ENCODE results near the gene WNK2.

WNK2 gene

GRCh38 chr9:93200989-93201334 lies 17.0 kb downstream of the WNK2 start:
- no peaks in the 10 kb centered on the region for H3K27me3 ChIP-seq (ENCODE audit: control insufficient read depth, insufficient read depth, low read length)
- H3K4me1 ChIP-seq (ENCODE audit: control insufficient read depth, insufficient read depth, low read length), result peaks cover 34% of the 10 kb centered on the region
- H3K36me3 ChIP-seq (ENCODE audit: control insufficient read depth, insufficient read depth, low read length), result no peaks in the 10 kb centered on the region
- no peak overlapping the region for H3K9ac ChIP-seq (ENCODE audit: low read length)
- H3K4me3 ChIP-seq (ENCODE audit: low read length), result no peak overlapping the region
- H3K9me3 ChIP-seq (ENCODE audit: control insufficient read depth, low read length), result no peaks in the 10 kb centered on the region

- Histone ChIP-seq H3K9ac (ENCODE audit: low read length) (no peak overlapping the region), H3K4me3 (ENCODE audit: low read length) (no peak overlapping the region)
Measured at GRCh38 chr9:93203026-93203717, 19.2 kb downstream of the WNK2 start.

GRCh38 chr9:93203718-93204469 lies 20.0 kb downstream of the WNK2 start:
- peaks cover 42% of the 10 kb centered on the region for H3K4me1 ChIP-seq (ENCODE audit: control insufficient read depth, insufficient read depth, low read length)
- no peak overlapping the region for H3K4me3 ChIP-seq (ENCODE audit: low read length)
- H3K27me3 ChIP-seq (ENCODE audit: control insufficient read depth, insufficient read depth, low read length), result no peaks in the 10 kb centered on the region
- no peaks in the 10 kb centered on the region for H3K36me3 ChIP-seq (ENCODE audit: control insufficient read depth, insufficient read depth, low read length)
- no peaks in the 10 kb centered on the region for H3K9me3 ChIP-seq (ENCODE audit: control insufficient read depth, low read length)
- H3K9ac ChIP-seq (ENCODE audit: low read length), result no peak overlapping the region

More at GRCh38 chr9:93203026-93203717, 19.2 kb downstream of the WNK2 start:
- H3K4me1 ChIP-seq (ENCODE audit: control insufficient read depth, insufficient read depth, low read length), result peaks cover 42% of the 10 kb centered on the region
- H3K9me3 ChIP-seq (ENCODE audit: control insufficient read depth, low read length), result no peaks in the 10 kb centered on the region
- H3K27me3 ChIP-seq (ENCODE audit: control insufficient read depth, insufficient read depth, low read length), result no peaks in the 10 kb centered on the region
- H3K36me3 ChIP-seq (ENCODE audit: control insufficient read depth, insufficient read depth, low read length), result no peaks in the 10 kb centered on the region

- Histone ChIP-seq H3K36me3 (ENCODE audit: control insufficient read depth, insufficient read depth, low read length) (no peaks in the 10 kb centered on the region), H3K9me3 (ENCODE audit: control insufficient read depth, low read length) (no peaks in the 10 kb centered on the region), H3K4me1 (ENCODE audit: control insufficient read depth, insufficient read depth, low read length) (peaks cover 47% of the 10 kb centered on the region), H3K9ac (ENCODE audit: low read length) (no peak overlapping the region), H3K4me3 (ENCODE audit: low read length) (no peak overlapping the region), H3K27me3 (ENCODE audit: control insufficient read depth, insufficient read depth, low read length) (no peaks in the 10 kb centered on the region)
Measured at GRCh38 chr9:93204470-93205043, 20.6 kb downstream of the WNK2 start.

- Histone ChIP-seq H3K4me1 (ENCODE audit: control insufficient read depth, insufficient read depth, low read length) (peaks cover 50% of the 10 kb centered on the region), H3K4me3 (ENCODE audit: low read length) (no peak overlapping the region), H3K27me3 (ENCODE audit: control insufficient read depth, insufficient read depth, low read length) (no peaks in the 10 kb centered on the region), H3K9me3 (ENCODE audit: control insufficient read depth, low read length) (no peaks in the 10 kb centered on the region), H3K36me3 (ENCODE audit: control insufficient read depth, insufficient read depth, low read length) (no peaks in the 10 kb centered on the region), H3K9ac (ENCODE audit: low read length) (no peak overlapping the region)
Measured at GRCh38 chr9:93205045-93205768, 21.3 kb downstream of the WNK2 start.

GRCh38 chr9:93205896-93206575 lies 22.1 kb downstream of the WNK2 start:
- Histone ChIP-seq H3K9ac (ENCODE audit: low read length) (no peak overlapping the region), H3K27me3 (ENCODE audit: control insufficient read depth, insufficient read depth, low read length) (no peaks in the 10 kb centered on the region), H3K9me3 (ENCODE audit: control insufficient read depth, low read length) (no peaks in the 10 kb centered on the region), H3K4me1 (ENCODE audit: control insufficient read depth, insufficient read depth, low read length) (peaks cover 49% of the 10 kb centered on the region), H3K4me3 (ENCODE audit: low read length) (no peak overlapping the region), H3K36me3 (ENCODE audit: control insufficient read depth, insufficient read depth, low read length) (no peaks in the 10 kb centered on the region)

- Histone ChIP-seq H3K9me3 (ENCODE audit: control insufficient read depth, low read length) (no peaks in the 10 kb centered on the region), H3K4me3 (ENCODE audit: low read length) (no peak overlapping the region), H3K27me3 (ENCODE audit: control insufficient read depth, insufficient read depth, low read length) (no peaks in the 10 kb centered on the region), H3K36me3 (ENCODE audit: control insufficient read depth, insufficient read depth, low read length) (no peaks in the 10 kb centered on the region), H3K4me1 (ENCODE audit: control insufficient read depth, insufficient read depth, low read length) (peaks cover 42% of the 10 kb centered on the region), H3K9ac (ENCODE audit: low read length) (no peak overlapping the region)
Measured at GRCh38 chr9:93206576-93207155, 22.7 kb downstream of the WNK2 start.

- no peak overlapping the region for H3K4me3 ChIP-seq (ENCODE audit: low read length)
- no peaks in the 10 kb centered on the region for H3K27me3 ChIP-seq (ENCODE audit: control insufficient read depth, insufficient read depth, low read length)
- H3K9ac ChIP-seq (ENCODE audit: low read length), result no peak overlapping the region
- H3K4me1 ChIP-seq (ENCODE audit: control insufficient read depth, insufficient read depth, low read length), result peaks cover 35% of the 10 kb centered on the region
- H3K36me3 ChIP-seq (ENCODE audit: control insufficient read depth, insufficient read depth, low read length), result no peaks in the 10 kb centered on the region
- H3K9me3 ChIP-seq (ENCODE audit: control insufficient read depth, low read length), result no peaks in the 10 kb centered on the region
Measured at GRCh38 chr9:93207326-93207814, 23.4 kb downstream of the WNK2 start.

GRCh38 chr9:93207860-93208734 lies 24.2 kb downstream of the WNK2 start:
- H3K4me1 ChIP-seq (ENCODE audit: control insufficient read depth, insufficient read depth, low read length), result peaks cover 28% of the 10 kb centered on the region
- no peak overlapping the region for H3K4me3 ChIP-seq (ENCODE audit: low read length)
- H3K9ac ChIP-seq (ENCODE audit: low read length), result no peak overlapping the region
- no peaks in the 10 kb centered on the region for H3K36me3 ChIP-seq (ENCODE audit: control insufficient read depth, insufficient read depth, low read length)
- no peaks in the 10 kb centered on the region for H3K9me3 ChIP-seq (ENCODE audit: control insufficient read depth, low read length)
- H3K27me3 ChIP-seq (ENCODE audit: control insufficient read depth, insufficient read depth, low read length), result no peaks in the 10 kb centered on the region

- Histone ChIP-seq H3K9me3 (ENCODE audit: control insufficient read depth, low read length) (no peaks in the 10 kb centered on the region), H3K4me3 (ENCODE audit: low read length) (no peak overlapping the region), H3K4me1 (ENCODE audit: control insufficient read depth, insufficient read depth, low read length) (peaks cover 27% of the 10 kb centered on the region), H3K9ac (ENCODE audit: low read length) (no peak overlapping the region), H3K27me3 (ENCODE audit: control insufficient read depth, insufficient read depth, low read length) (no peaks in the 10 kb centered on the region), H3K36me3 (ENCODE audit: control insufficient read depth, insufficient read depth, low read length) (no peaks in the 10 kb centered on the region)
Measured at GRCh38 chr9:93209097-93209496, 25.2 kb downstream of the WNK2 start.
